Activated naive CD8-positive, alpha-beta T cell treated with anti-CD3 and anti-CD28 coated beads, Interleukin-2, amount 50 U/mL, for 24 hours (primary cell): ENCODE results near the gene NTNG2.

Source experiments
- ATAC-seq: fragments of 150-1000 bp; cut with Tn5 transposase; one replicate; pipeline ENCODE4 v1.10.0; 2021
- DNase-seq: peaks from one replicate; pipeline ENCODE4 v3.0.0; 2021
- H3K27ac Mint-ChIP-seq: one replicate; pipeline ENCODE4 v1.8.0; 2021; ENCODE audit warnings: mild to moderate bottlenecking, mixed read lengths
- H3K27me3 Mint-ChIP-seq: one replicate; pipeline ENCODE4 v1.8.0; 2021; ENCODE audit warnings: mixed read lengths
- H3K36me3 Mint-ChIP-seq: one replicate; pipeline ENCODE4 v1.8.0; 2021; ENCODE audit warnings: low read depth, mixed read lengths
- H3K4me1 Mint-ChIP-seq: one replicate; pipeline ENCODE4 v1.8.0; 2021; ENCODE audit warnings: mixed read lengths
- H3K4me3 Mint-ChIP-seq: one replicate; pipeline ENCODE4 v1.8.0; 2021; ENCODE audit warnings: mild to moderate bottlenecking, moderate library complexity, mixed read lengths
- H3K9me3 Mint-ChIP-seq: one replicate; pipeline ENCODE4 v1.8.0; 2021; ENCODE audit warnings: mixed read lengths

The NTNG2 gene

GRCh38 chr9:132175431-132175830 is 13.6 kb downstream of the NTNG2 start:
- Mint-ChIP-seq H3K4me1 (no peaks in the 10 kb centered on the region), H3K27ac (no peak overlapping the region), H3K36me3 (no peaks in the 10 kb centered on the region), H3K27me3 (peaks cover 4% of the 10 kb centered on the region), H3K9me3 (no peaks in the 10 kb centered on the region), H3K4me3 (no peak overlapping the region)
- DNase-seq (no peak), ATAC-seq (no peak)

GRCh38 chr9:132176338-132176737 is 14.5 kb downstream of the NTNG2 start:
- Mint-ChIP-seq H3K27me3 (peaks cover 8% of the 10 kb centered on the region), H3K4me3 (no peak overlapping the region), H3K9me3 (no peaks in the 10 kb centered on the region), H3K4me1 (no peaks in the 10 kb centered on the region), H3K27ac (no peak overlapping the region), H3K36me3 (no peaks in the 10 kb centered on the region)
- DNase-seq: no peak
- no peak for ATAC-seq

- no peaks in the 10 kb centered on the region for H3K4me1 Mint-ChIP-seq
- H3K9me3 Mint-ChIP-seq: no peaks in the 10 kb centered on the region
- H3K4me3 Mint-ChIP-seq: no peak overlapping the region
- peaks cover 22% of the 10 kb centered on the region for H3K27me3 Mint-ChIP-seq
- no peak for DNase-seq
- H3K36me3 Mint-ChIP-seq: no peaks in the 10 kb centered on the region
- H3K27ac Mint-ChIP-seq: no peak overlapping the region
- ATAC-seq: no peak
These were observed 20.0 kb downstream of the NTNG2 start for GRCh38 chr9:132181796-132182313.

DNA sequence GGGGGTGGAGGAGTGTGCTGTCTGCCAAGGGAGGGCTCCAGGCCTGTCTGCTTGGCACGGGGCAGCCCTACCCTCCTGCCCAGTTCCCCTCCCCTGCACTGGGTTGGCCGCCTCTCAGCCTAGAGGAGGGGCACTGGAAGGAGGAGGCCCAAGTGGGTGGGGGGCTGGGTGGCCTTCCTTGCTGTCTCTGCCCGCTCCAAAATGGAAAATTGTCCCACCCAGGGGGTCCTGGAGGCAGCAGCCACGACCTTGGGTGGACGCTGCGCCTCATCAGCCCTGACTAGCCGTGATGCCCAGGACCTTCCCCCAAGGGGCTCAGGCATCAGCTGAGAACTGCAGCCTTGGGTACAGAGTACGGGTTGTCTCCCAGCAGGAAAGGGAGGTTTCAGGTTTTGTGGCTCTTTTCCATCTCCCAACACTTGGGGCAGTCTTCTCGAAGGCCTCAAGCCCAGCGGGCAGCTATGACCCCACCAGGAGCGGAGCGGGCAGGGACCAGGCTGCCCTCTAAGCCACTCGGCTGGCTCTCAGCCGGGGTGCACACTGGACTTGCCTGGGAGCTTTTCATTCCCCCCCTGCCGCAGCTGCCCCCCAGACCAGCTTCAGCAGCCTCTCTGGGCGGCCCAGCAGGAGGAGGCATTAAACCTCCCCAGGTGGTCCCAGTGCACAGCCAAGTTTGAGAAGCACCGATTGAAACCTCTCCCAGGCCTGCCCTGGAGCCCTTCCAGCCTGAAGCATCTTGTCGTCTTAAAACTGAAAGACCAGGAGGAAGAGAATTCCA is 20.6 kb downstream of the NTNG2 start:
- Mint-ChIP-seq H3K27ac (no peak overlapping the region), H3K36me3 (no peaks in the 10 kb centered on the region), H3K9me3 (no peaks in the 10 kb centered on the region), H3K4me3 (no peak overlapping the region), H3K27me3 (peaks cover 25% of the 10 kb centered on the region), H3K4me1 (no peaks in the 10 kb centered on the region)
- DNase-seq (no peak), ATAC-seq (no peak)

- Mint-ChIP-seq H3K9me3 (no peaks in the 10 kb centered on the region), H3K4me1 (no peaks in the 10 kb centered on the region), H3K27ac (no peak overlapping the region), H3K27me3 (peaks cover 24% of the 10 kb centered on the region), H3K4me3 (no peak overlapping the region), H3K36me3 (no peaks in the 10 kb centered on the region)
- DNase-seq (no peak), ATAC-seq (no peak)
These were observed 21.3 kb downstream of the NTNG2 start for GRCh38 chr9:132183134-132183533.

GRCh38 chr9:132183715-132184114 is 21.9 kb downstream of the NTNG2 start:
- no peak for ATAC-seq
- no peak for DNase-seq
- Mint-ChIP-seq H3K4me1 (no peaks in the 10 kb centered on the region), H3K4me3 (no peak overlapping the region), H3K9me3 (no peaks in the 10 kb centered on the region), H3K27me3 (peaks cover 23% of the 10 kb centered on the region), H3K36me3 (no peaks in the 10 kb centered on the region), H3K27ac (no peak overlapping the region)

DNA sequence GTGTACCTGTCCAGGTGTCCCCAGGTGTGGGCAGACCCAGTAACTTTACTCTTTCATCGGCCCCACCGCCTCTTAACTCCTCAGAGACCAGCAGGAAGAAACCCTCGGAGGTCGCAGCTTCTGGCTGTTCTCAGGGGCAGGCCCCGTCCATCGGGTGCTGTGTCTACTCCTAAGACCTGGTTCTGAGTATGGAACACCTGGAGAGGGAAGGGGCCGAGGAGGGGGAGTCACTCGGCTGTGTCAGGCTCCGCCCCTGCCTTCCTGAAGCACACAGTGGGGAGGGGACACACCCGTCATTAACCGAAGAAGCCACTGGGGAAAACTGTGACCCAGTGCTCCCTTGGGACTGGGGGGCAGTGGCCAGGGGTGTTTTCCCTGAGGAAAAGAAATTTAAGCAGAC is 22.3 kb downstream of the NTNG2 start:
- Mint-ChIP-seq H3K27ac (no peak overlapping the region), H3K4me1 (no peaks in the 10 kb centered on the region), H3K27me3 (peaks cover 23% of the 10 kb centered on the region), H3K36me3 (no peaks in the 10 kb centered on the region), H3K9me3 (no peaks in the 10 kb centered on the region), H3K4me3 (no peak overlapping the region)
- no peak for DNase-seq
- no peak for ATAC-seq

DNA sequence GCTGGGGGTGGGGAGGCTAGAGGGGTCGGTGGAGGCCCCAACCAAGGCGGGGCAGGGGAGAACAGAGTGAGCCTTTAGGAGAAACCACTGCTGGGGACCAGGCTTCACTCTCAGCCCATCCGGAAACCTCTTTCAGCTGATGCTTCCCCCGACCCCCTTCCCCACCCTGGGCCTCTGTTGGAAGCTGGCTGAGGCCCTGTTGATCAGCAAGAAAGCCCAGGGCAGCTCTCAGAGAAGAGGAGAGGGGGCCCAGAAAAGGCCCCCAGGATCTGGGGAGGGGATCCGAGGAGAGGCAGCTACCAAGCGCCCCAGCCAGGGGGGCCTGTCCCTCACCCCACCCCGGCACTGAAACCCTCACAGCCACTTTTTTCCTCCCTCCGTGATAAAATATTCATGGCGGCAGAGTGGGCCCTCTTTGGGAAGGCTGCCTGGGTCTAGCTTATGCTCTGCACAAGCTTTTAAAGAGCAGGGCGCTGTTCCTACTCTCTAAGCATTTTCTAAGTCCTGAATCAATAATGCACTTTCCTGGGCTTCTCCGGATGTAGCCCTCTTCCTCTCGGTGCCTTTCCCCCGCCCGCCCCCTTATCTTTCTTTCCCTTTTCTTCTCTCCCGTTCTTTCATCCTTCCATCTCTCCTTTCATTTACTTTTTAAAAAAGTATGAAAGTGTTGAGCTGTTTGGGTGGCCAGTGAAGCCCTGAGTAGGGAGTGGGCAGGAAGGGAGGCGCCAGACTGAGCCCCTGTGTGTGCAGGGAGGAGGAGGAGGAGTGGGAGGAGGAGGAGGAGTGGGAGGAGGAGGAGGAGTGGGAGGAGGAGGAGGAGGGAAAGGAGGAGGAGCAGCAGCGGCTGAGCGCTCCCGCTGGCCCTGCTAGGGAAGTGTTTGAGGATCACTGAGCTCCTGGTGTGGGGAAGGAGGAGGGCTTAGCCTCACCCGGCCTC is 23.5 kb downstream of the NTNG2 start:
- DNase-seq (no peak), ATAC-seq (no peak)
- H3K9me3 Mint-ChIP-seq: no peaks in the 10 kb centered on the region
- H3K27me3 Mint-ChIP-seq: peaks cover 23% of the 10 kb centered on the region
- H3K27ac Mint-ChIP-seq: no peak overlapping the region
- H3K36me3 Mint-ChIP-seq: no peaks in the 10 kb centered on the region
- no peaks in the 10 kb centered on the region for H3K4me1 Mint-ChIP-seq
- no peak overlapping the region for H3K4me3 Mint-ChIP-seq

- no peaks in the 10 kb centered on the region for H3K4me1 Mint-ChIP-seq
- H3K27ac Mint-ChIP-seq: no peak overlapping the region
- no peak for DNase-seq
- no peaks in the 10 kb centered on the region for H3K9me3 Mint-ChIP-seq
- H3K27me3 Mint-ChIP-seq: peaks cover 18% of the 10 kb centered on the region
- no peaks in the 10 kb centered on the region for H3K36me3 Mint-ChIP-seq
- ATAC-seq: no peak
- no peak overlapping the region for H3K4me3 Mint-ChIP-seq
These were observed 25.3 kb downstream of the NTNG2 start for GRCh38 chr9:132187121-132187620.

DNA sequence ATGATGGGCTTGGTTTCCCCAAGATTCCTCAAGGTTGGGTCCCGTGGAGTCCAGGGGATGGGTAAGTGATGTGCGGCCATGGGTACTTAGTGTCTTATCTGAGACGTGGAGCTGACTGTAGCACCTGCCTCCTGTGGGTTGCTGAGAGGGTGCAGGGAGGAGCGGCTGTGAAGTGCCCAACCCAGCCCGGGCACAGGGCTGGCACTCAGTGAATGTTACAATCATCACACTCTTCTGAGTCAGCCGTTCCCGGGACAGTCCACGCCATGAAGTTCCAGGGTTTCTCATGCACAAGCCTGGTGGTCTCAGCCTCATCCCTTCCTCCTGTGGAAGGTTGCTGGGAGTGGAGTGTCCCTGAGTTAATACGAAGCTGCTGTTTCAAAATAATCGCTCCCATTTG is 29.1 kb downstream of the NTNG2 start:
- Mint-ChIP-seq H3K36me3 (no peaks in the 10 kb centered on the region), H3K4me3 (no peak overlapping the region), H3K9me3 (no peaks in the 10 kb centered on the region), H3K27ac (no peak overlapping the region), H3K4me1 (no peaks in the 10 kb centered on the region), H3K27me3 (peaks cover 12% of the 10 kb centered on the region)
- ATAC-seq: no peak
- DNase-seq: no peak

GRCh38 chr9:132192728-132193127 is 30.9 kb downstream of the NTNG2 start:
- no peaks in the 10 kb centered on the region for H3K4me1 Mint-ChIP-seq
- H3K36me3 Mint-ChIP-seq: no peaks in the 10 kb centered on the region
- H3K4me3 Mint-ChIP-seq: no peak overlapping the region
- DNase-seq (no peak), ATAC-seq (no peak)
- H3K27me3 Mint-ChIP-seq: no peaks in the 10 kb centered on the region
- H3K27ac Mint-ChIP-seq: no peak overlapping the region
- H3K9me3 Mint-ChIP-seq: no peaks in the 10 kb centered on the region

- H3K27me3 Mint-ChIP-seq: no peaks in the 10 kb centered on the region
- no peak overlapping the region for H3K27ac Mint-ChIP-seq
- no peaks in the 10 kb centered on the region for H3K9me3 Mint-ChIP-seq
- ATAC-seq (no peak), DNase-seq (no peak)
- no peaks in the 10 kb centered on the region for H3K36me3 Mint-ChIP-seq
- H3K4me1 Mint-ChIP-seq: no peaks in the 10 kb centered on the region
- H3K4me3 Mint-ChIP-seq: no peak overlapping the region
These were observed 31.6 kb downstream of the NTNG2 start for GRCh38 chr9:132193227-132194124.

DNA sequence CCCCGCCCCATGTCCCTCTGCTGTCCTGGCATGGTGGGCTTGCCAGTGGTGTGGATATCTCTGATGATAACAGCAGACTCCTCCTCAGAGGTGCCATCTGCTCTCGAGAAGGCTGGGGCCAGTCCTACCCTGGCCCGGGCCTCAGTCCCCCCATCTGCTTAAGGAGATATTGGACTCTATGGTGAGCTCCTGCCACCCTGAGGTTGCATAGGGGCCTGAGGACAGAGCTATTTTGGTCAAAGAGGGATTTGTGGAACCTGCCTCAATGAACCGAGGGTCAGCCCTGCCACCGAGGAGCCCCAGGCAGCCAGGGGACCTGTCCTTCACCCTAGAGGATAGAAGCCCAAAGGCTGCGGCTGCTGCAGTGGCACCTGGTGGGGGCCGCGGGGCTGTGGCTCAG is 32.6 kb downstream of the NTNG2 start:
- ATAC-seq: no peak
- H3K9me3 Mint-ChIP-seq: no peaks in the 10 kb centered on the region
- H3K4me1 Mint-ChIP-seq: no peaks in the 10 kb centered on the region
- DNase-seq: no peak
- no peaks in the 10 kb centered on the region for H3K36me3 Mint-ChIP-seq
- no peaks in the 10 kb centered on the region for H3K27me3 Mint-ChIP-seq
- no peak overlapping the region for H3K4me3 Mint-ChIP-seq
- no peak overlapping the region for H3K27ac Mint-ChIP-seq

- no peak overlapping the region for H3K4me3 Mint-ChIP-seq
- H3K27ac Mint-ChIP-seq: no peak overlapping the region
- H3K4me1 Mint-ChIP-seq: no peaks in the 10 kb centered on the region
- no peak for DNase-seq
- H3K27me3 Mint-ChIP-seq: no peaks in the 10 kb centered on the region
- H3K9me3 Mint-ChIP-seq: no peaks in the 10 kb centered on the region
- no peak for ATAC-seq
- H3K36me3 Mint-ChIP-seq: no peaks in the 10 kb centered on the region
These were observed 35.5 kb downstream of the NTNG2 start for GRCh38 chr9:132197315-132197714.
